ENCODE data around the gene RBPJL.

Gene RBPJL

DNA sequence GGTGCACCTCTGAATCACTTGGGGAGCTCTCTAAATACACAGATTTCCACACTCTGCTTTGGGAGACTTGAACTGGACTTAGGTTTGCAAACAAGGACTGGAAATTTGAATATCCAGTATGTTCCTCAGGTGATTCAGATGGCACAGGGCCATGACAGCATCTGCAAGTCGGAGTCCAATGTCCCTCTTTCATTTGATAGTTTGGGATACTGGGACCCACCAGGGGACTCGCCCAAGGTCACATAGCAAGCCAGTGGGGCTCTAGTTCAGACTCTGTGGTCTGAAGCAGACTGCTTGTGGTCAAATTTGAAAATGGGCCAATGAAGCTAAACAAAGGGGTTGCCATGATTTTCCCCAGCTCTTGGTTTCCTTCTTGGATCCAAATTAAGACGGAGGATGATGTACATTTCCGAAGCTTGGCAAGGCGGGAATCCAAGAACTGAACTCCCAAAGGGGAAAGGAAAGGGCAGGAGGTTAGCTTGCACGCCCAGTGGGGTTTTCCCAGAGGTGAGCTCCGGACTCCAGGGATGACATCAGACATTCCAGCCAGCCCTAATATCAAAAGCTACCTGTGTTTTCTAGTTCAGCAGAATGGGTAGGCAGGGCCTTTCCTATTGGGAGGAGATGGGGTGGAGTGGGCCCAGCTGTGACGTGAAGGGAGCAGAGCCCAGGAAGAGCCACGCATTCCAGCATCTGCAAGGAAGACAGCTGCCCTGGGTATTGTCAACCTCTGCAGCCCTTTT lies 52.9 kb downstream of the RBPJL start:
- DNase-seq (ENCODE audit: low read depth, low spot score), result no peak

GRCh38 chr20:45361793-45362192 lies 55.2 kb downstream of the RBPJL start:
- no peak for DNase-seq (ENCODE audit: low read depth, low spot score)

GRCh38 chr20:45362804-45363610 lies 56.4 kb downstream of the RBPJL start, which contains the start of gene SYS1:
SYS1 (plus strand) TSS chr20:45363156; CDS start chr20:45363532, 376 bp downstream.
- DNase-seq (ENCODE audit: low read depth, low spot score), result peak; percentile 94

DNA sequence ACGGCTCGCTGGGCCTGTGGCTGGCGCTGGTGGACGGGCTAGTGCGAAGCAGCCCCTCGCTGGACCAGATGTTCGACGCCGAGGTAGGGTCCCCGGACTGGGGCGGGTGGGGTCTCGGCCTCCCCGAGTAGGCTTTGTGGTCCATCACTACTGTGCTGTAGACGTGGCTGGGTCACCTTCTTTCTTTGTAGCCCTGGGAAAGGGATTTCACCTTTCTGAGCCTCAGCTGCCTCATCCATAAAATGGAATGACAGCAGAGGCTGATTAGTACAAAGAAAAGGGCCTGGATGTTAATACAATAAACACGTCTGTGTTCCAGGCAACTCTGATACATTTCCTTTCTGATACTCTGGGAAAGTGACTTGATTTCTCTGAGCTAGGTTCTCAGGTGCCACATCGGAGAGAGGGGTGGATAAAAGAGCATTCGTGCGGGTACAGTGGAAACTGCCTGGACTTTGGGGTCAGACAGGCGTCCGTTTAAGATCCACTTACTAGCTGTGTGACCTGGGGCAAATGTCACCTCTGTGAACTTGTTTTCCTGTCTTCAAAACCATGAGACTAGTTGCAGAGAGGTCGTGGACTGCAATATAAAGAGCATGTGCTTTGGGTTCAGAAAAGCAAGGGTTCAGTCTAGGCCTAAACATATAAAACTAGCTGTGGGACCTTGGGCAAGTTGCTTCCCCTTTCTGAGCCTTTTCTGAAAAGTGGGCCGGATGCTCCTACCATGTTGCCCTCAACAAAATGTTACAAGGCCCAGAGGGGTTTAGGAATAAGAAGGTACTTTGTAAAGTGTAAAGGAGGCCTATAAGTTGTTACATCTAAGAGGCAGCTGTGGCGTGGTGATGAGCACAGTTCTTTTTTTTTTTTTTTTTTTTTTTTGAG lies 57.2 kb downstream of the RBPJL start:
- DNase-seq (ENCODE audit: low read depth, low spot score), result no peak

DNA sequence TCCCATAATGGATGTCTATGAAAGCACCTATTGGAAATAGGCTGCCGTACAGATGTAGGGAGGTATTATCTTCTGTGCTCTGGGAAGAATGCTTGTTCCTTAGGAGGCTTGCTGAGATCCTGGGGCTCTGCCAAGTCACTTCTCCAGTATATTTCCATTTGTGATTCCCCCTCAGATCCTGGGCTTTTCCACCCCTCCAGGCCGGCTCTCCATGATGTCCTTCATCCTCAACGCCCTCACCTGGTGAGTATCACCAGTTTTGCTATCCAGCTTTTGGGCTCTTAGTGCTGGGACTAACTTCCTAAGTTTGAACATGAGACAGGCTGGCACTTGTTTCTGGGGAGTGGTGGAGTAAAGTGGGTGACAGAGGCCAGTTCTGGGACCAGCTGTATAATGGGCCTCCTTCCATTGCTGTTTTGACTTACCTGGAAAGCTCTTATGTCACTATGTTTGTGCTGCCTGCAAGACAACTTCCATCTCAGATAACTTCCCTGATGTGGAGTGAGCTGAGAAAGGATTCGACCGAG lies 58.9 kb downstream of the RBPJL start:
- DNase-seq (ENCODE audit: low read depth, low spot score), result no peak

DNA sequence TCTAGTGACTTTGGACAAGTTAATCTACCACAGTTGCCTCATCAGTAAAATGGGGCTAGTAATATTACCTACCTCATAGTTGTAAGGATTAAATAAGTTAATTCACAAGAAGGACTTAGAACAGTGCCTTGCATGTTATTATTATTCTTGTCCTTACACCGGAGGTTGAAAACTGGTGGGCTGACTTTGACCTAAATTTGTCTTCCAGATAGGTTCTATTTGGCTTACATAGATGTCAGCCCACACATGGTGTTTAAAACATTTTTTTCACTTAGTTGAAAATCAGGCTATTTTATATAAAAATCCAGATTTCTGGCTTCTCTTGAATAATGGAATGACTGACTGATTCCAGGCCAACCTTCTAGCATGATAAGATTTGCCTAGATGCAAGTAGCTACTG lies 59.6 kb downstream of the RBPJL start:
- DNase-seq (ENCODE audit: low read depth, low spot score), result no peak

DNA sequence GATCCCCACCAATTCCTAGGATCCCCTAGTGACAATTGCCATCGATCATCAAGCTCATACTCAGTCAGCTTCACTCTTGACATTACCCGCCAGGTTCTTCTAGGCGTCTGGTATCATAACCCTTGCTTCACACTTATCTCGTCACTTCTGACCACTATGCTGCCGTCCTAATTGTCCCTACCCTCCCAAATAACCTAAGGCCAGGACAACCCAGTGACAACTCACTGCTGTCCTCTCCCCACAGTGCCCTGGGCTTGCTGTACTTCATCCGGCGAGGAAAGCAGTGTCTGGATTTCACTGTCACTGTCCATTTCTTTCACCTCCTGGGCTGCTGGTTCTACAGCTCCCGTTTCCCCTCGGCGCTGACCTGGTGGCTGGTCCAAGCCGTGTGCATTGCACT lies 60.0 kb downstream of the RBPJL start:
- DNase-seq (ENCODE audit: low read depth, low spot score), result no peak

DNA sequence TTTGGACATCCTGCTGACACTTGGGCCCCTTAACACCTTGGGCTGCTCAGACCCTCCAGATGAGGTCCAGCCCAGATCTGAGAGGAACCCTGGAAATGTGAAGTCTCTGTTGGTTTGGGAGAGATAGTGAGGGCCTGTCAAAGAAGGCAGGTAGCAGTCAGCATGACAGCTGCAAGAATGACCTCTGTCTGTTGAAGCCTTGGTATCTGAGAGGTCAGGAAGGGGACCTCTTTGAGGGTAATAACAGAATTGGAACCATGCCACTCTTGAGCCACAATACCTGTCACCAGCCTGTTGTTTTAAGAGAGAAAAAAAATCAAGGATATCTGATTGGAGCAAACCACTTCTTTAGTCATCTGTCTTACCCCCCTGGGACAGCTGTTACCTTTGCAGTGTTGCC lies 60.5 kb downstream of the RBPJL start:
- no peak for DNase-seq (ENCODE audit: low read depth, low spot score)
